Peyer's patch (tissue), 4 donors: ENCODE measurements around the gene NAGPA. TPM values are rescaled to one million over a fixed set of nuclear protein-coding genes. Genes with fewer than 3 reads are reported as not detected.
"Not testable (repeated sequence)": the region's sequence is repeated elsewhere in the genome, so short reads cannot be mapped to it uniquely, and the experiment has no call there.

ENCODE experiments used
- DNase-seq, 3 donors: peaks; one replicate each; pipeline ENCODE4 v3.0.0-alpha.2; 2017 to 2019
- H3K27ac ChIP-seq, 4 donors: fragments of 200-600 bp; sonication (generic); one replicate each; pipeline ENCODE4 v1.5.1; 2016 to 2019
- H3K27me3 ChIP-seq, 2 donors: fragments of 200-600 bp; sonication (generic); one replicate each; pipeline ENCODE4 v1.5.1; 2019
- H3K36me3 ChIP-seq, 3 donors: fragments of 200-600 bp; sonication (generic); one replicate each; pipeline ENCODE4 v1.5.1; 2016 to 2019
- H3K4me1 ChIP-seq, 4 donors: fragments of 200-600 bp; sonication (generic); one replicate each; pipeline ENCODE4 v1.5.1; 2016 to 2019
- H3K4me3 ChIP-seq, 4 donors: fragments of 200-600 bp; sonication (generic); 1 replicate in 3 of 4; 2 replicates in 1 of 4; pipeline ENCODE4 v1.5.1; 2016 to 2019; ENCODE audit warnings: mild to moderate bottlenecking in 1 of 4
- H3K9me3 ChIP-seq, 4 donors: fragments of 200-600 bp; sonication (generic); one replicate each; pipeline ENCODE4 v1.5.1; 2016 to 2019; ENCODE audit warnings: mild to moderate bottlenecking in 1 of 4
- CTCF ChIP-seq, 6 experiments: fragments of 450-650 bp in 4 of 6; fragments of 200-600 bp in 2 of 6; sonication (generic) in 1 of 6; IDR thresholded peaks; one replicate each; pipeline ENCODE4 v1.5.1; 2017 to 2019; ENCODE audit warnings: antibody characterized with exemption in 6 of 6, mild to moderate bottlenecking in 3 of 6, moderate library complexity in 1 of 6
- POLR2A ChIP-seq, 2 donors: fragments of 450-650 bp; IDR thresholded peaks; one replicate each; pipeline ENCODE4 v1.5.1; 2017; ENCODE audit warnings: antibody characterized with exemption in 2 of 2, mild to moderate bottlenecking in 2 of 2, moderate library complexity in 2 of 2
- total RNA-seq, 4 donors: library from RNA; depleted of rRNA; stranded (reverse); fragments of >200 nt; gene quantifications; one replicate each; pipeline ENCODE4 v1.1.0, GENCODE V29; 2016

Gene NAGPA
- total RNA-seq, 4 donors from 2014 or later = 50.4 to 104 (median 61.0) TPM

GRCh38 chr16:5058476-5058875 is 24.7 kb upstream of the NAGPA start:
- no peak for TF ChIP-seq POLR2A (IDR thresholded peaks at IDR 0.05)
- no peak for TF ChIP-seq CTCF (IDR thresholded peaks at IDR 0.05)
- no peaks in the 10 kb centered on the region for H3K4me1 ChIP-seq
- H3K9me3 ChIP-seq = no peaks in the 10 kb centered on the region
- no peak overlapping the region for H3K27ac ChIP-seq
- H3K4me3 ChIP-seq = no peak overlapping the region
- peak in 1 of 3 donors; percentile 13 for DNase-seq
- no peaks in the 10 kb centered on the region for H3K36me3 ChIP-seq
- no peaks in the 10 kb centered on the region for H3K27me3 ChIP-seq

GRCh38 chr16:5056352-5056751 is 22.6 kb upstream of the NAGPA start:
- TF ChIP-seq POLR2A (IDR thresholded peaks at IDR 0.05) (no peak), CTCF (IDR thresholded peaks at IDR 0.05) (peak in 4 of 6 experiments; percentile 29 to 43 (median 41))
- Histone ChIP-seq H3K4me3 (no peak overlapping the region), H3K27ac (no peak overlapping the region), H3K36me3 (no peaks in the 10 kb centered on the region), H3K27me3 (no peaks in the 10 kb centered on the region), H3K9me3 (no peaks in the 10 kb centered on the region), H3K4me1 (no peaks in the 10 kb centered on the region)
- DNase-seq = peak in 2 of 3 donors; percentile 22 to 54

DNA sequence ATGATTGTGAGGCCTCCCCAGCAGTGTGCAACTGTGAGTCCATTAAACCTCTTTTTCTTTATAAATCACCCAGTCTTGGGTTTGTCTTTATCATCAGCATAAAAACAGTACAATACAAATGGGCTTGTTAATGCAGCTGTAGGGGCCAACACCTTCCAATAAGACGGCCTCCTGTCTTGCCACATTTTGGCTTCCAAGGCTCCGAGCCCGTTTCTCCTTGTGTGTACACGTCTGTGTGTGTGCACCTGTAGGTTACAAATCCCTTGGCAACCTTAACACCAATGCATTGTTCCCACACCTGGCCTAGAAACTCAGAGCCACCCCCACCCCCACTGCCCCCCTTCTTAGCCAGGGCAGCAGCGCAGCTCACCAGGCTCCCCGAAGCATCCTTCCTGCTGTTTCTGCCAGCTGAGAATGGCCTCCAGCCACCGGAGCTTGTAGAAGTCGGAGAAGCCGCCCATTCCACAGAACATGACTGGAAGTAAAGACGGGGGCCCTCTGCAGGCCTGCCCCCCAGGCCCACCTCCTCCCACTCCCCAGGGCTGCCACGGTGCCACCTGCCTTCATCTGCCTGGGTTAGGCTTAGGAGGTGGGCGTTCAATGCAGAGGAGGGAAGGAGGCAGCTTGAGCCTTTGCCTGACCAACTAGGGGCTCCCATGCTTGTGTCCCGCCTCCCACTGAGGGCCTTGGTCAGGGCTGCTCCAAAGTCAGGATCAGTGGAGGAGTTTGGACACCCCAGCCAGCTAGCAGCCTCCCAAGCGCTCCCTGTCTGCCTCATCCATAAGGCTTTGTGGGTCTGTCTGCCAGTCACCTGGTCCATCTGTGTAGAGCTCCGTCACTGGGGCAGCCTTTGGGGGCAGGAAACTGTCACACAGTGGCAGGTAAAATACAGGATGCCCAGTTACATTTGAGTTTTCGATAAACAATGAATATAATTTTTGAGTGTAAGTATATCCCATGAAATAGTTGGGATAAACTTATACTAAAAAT is 21.4 kb upstream of the NAGPA start:
- Histone ChIP-seq H3K27me3 (no peaks in the 10 kb centered on the region), H3K9me3 (no peaks in the 10 kb centered on the region), H3K4me1 (no peaks in the 10 kb centered on the region), H3K36me3 (no peaks in the 10 kb centered on the region), H3K4me3 (no peak overlapping the region), H3K27ac (no peak overlapping the region)
- DNase-seq = peak in 1 of 3 donors; percentile 35
- TF ChIP-seq CTCF (IDR thresholded peaks at IDR 0.05) (no peak), POLR2A (IDR thresholded peaks at IDR 0.05) (no peak)

- no peaks in the 10 kb centered on the region for H3K27me3 ChIP-seq
- TF ChIP-seq CTCF (IDR thresholded peaks at IDR 0.05) (no peak), POLR2A (IDR thresholded peaks at IDR 0.05) (no peak)
- H3K36me3 ChIP-seq = no peaks in the 10 kb centered on the region
- H3K4me3 ChIP-seq = no peak overlapping the region
- H3K4me1 ChIP-seq = no peaks in the 10 kb centered on the region
- DNase-seq = peak in 1 of 3 donors; percentile 8
- no peak overlapping the region for H3K27ac ChIP-seq
- H3K9me3 ChIP-seq = no peaks in the 10 kb centered on the region
Measured at GRCh38 chr16:5046914-5047313, 13.2 kb upstream of the NAGPA start.

DNA sequence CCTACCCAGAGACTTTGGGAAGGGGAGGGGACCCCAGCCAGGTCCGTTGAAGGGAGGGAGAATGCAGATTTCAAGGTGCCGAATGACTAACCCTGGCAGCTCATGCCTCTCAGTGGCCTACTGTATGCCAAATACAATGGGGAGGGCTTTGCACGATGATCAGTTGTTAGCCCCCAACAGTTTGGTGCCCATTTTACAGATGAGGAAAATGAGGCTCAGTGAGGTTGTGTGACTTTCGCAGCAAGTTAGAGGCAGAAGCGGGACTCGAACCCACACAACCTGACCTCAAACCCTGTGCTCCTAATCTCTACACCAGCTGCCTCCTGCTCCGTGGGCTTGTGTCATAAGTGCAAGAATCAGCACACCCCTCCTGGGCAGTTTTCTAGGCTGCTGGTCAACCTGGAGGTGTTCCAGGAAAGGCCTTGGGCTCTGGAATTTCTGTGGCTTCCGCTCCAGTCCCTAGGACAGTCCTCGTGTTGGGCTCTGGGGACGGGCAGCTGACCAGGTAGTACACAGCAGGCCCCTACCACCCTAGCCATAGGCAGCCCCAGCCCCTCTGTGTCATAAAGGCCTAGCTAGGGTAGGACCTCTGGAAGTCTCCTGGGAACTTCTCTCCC is 11.9 kb upstream of the NAGPA start:
- H3K4me3 ChIP-seq = no peak overlapping the region
- TF ChIP-seq CTCF (IDR thresholded peaks at IDR 0.05) (no peak), POLR2A (IDR thresholded peaks at IDR 0.05) (no peak)
- H3K36me3 ChIP-seq = no peaks in the 10 kb centered on the region
- H3K27ac ChIP-seq = no peak overlapping the region
- DNase-seq = peak in 1 of 3 donors; percentile 26
- H3K4me1 ChIP-seq = no peaks in the 10 kb centered on the region
- H3K9me3 ChIP-seq = no peaks in the 10 kb centered on the region
- no peaks in the 10 kb centered on the region for H3K27me3 ChIP-seq

- not testable (repeated sequence) for H3K27me3 ChIP-seq
Measured at GRCh38 chr16:5044581-5044980, 10.8 kb upstream of the NAGPA start.

More at GRCh38 chr16:5044581-5044980, 10.8 kb upstream of the NAGPA start:
- not testable (repeated sequence) for H3K4me1 ChIP-seq, H3K9me3 ChIP-seq, DNase-seq, H3K27ac ChIP-seq, H3K36me3 ChIP-seq, H3K4me3 ChIP-seq
